H1 (cell line): ENCODE data around the gene RPUSD1. TPM values are rescaled to one million over a fixed set of nuclear protein-coding genes. Genes with fewer than 3 reads are reported as not detected.
A peak's percentile ranks its signal among the peaks of the same experiment; 100 is the strongest.

Source experiments
- CTCF ChIA-PET: fragments of 300-600 bp; sonication (Branson Sonifier 250); formaldehyde crosslinking; loops from one replicate; lab custom pipeline; 2021; ENCODE audit not compliant: partially characterized antibody; lab: Charles Lee
- POLR2A ChIA-PET: fragments of 300-600 bp; sonication (Branson Sonifier 250); formaldehyde crosslinking; loops from one replicate; lab custom pipeline; 2021; ENCODE audit warnings: inconsistent platforms; ENCODE audit not compliant: partially characterized antibody; lab: Charles Lee
- DNase-seq, 2 experiments: peaks; one replicate each; pipeline versions ENCODE4 v3.0.0 to v3.0.0-alpha.2; 2010 to 2022; ENCODE audit warnings: low spot score in 2 of 2, low read depth in 1 of 2, mixed read lengths in 1 of 2
- FAIRE-seq: peaks from 2 replicates; lab custom pipeline; 2011; peaks lifted over from hg19 to GRCh38; lab: Jason Lieb, UNC
- H2AFZ ChIP-seq: 2 replicates; pipeline ENCODE4 v1.8.1; 2012; ENCODE audit warnings: low read length, inconsistent platforms
- H2AK5ac ChIP-seq: 2 replicates; pipeline ENCODE4 v1.6.1; 2013; ENCODE audit warnings: low read depth, low read length
- H2BK120ac ChIP-seq: replicated peaks from 2 replicates; pipeline ENCODE3; 2013; ENCODE audit warnings: low read depth, low read length, inconsistent platforms
- H2BK12ac ChIP-seq: 2 replicates; pipeline ENCODE4 v1.6.1; 2013; ENCODE audit warnings: low read depth, low read length
- H2BK15ac ChIP-seq: 2 replicates; pipeline ENCODE4 v1.6.1; 2013; ENCODE audit warnings: low read length
- H2BK20ac ChIP-seq: 2 replicates; pipeline ENCODE4 v1.6.1; 2013; ENCODE audit warnings: low read length
- H2BK5ac ChIP-seq: 2 replicates; pipeline ENCODE4 v1.6.1; 2013; ENCODE audit warnings: low read depth, low read length
- H3K14ac ChIP-seq: 2 replicates; pipeline ENCODE4 v1.6.1; 2013; ENCODE audit warnings: inconsistent platforms; ENCODE audit not compliant: insufficient read length
- H3K18ac ChIP-seq: 2 replicates; pipeline ENCODE4 v1.6.1; 2013; ENCODE audit warnings: low read length; ENCODE audit errors: extremely low read depth
- H3K23ac ChIP-seq: 2 replicates; pipeline ENCODE4 v1.6.1; 2013; ENCODE audit warnings: inconsistent platforms; ENCODE audit not compliant: insufficient read length
- H3K23me2 ChIP-seq: 2 replicates; pipeline ENCODE4 v1.6.1; 2013; ENCODE audit warnings: low read depth, low read length
- H3K27ac ChIP-seq: 2 replicates; pipeline ENCODE4 v1.6.1; 2011; ENCODE audit warnings: low read depth, low read length, inconsistent platforms
- H3K27me3 ChIP-seq, 4 experiments: replicated peaks in 1 of 4; 1 replicate in 1 of 4; 2 replicates in 3 of 4; pipeline versions ENCODE4 v1.6.1 to v1.8.1; 2011 to 2013; ENCODE audit warnings: low read length in 3 of 4, mild to moderate bottlenecking in 3 of 4, inconsistent platforms in 2 of 4, mixed read lengths in 2 of 4, moderate library complexity in 1 of 4; ENCODE audit not compliant: control insufficient read depth in 3 of 4, insufficient read depth in 3 of 4; ENCODE audit errors: extremely low read depth in 1 of 4
- H3K36me3 ChIP-seq, 4 experiments: 2 replicates each; pipeline versions ENCODE4 v1.6.1 to v1.8.1; 2011 to 2013; ENCODE audit warnings: mild to moderate bottlenecking in 4 of 4, low read length in 3 of 4, moderate library complexity in 2 of 4, control low read depth in 1 of 4, inconsistent platforms in 1 of 4; ENCODE audit not compliant: insufficient read depth in 4 of 4, control insufficient read depth in 2 of 4
- H3K4ac ChIP-seq: replicated peaks from 2 replicates; pipeline ENCODE3; 2013; ENCODE audit warnings: low read length, low read depth, mixed read lengths, inconsistent platforms; ENCODE audit not compliant: insufficient read length
- H3K4me1 ChIP-seq, 4 experiments: replicated peaks in 1 of 4; 1 replicate in 1 of 4; 2 replicates in 3 of 4; pipeline versions ENCODE4 v1.6.1 to v1.8.1; 2011 to 2013; ENCODE audit warnings: low read length in 3 of 4, inconsistent platforms in 2 of 4, mixed read lengths in 1 of 4; ENCODE audit not compliant: insufficient read depth in 4 of 4, control insufficient read depth in 3 of 4
- H3K4me2 ChIP-seq, 2 experiments: 2 replicates each; pipeline versions ENCODE4 v1.6.1 to v1.8.1; 2011 to 2013; ENCODE audit warnings: low read depth in 2 of 2, low read length in 2 of 2, control low read depth in 1 of 2, inconsistent platforms in 1 of 2, mild to moderate bottlenecking in 1 of 2; ENCODE audit not compliant: insufficient read depth in 1 of 2
- H3K4me3 ChIP-seq, 4 experiments: fragments of 200-600, 300-600 bp in 1 of 4; sonication (generic), shearing (Covaris generic), sonication (Bioruptor Twin) in 1 of 4; 2 replicates each; pipeline versions ENCODE4 v1.5.1 to v1.8.1; 2011 to 2016; ENCODE audit warnings: low read length in 4 of 4, low read depth in 3 of 4, control low read depth in 2 of 4, inconsistent platforms in 2 of 4, mild to moderate bottlenecking in 2 of 4, mixed read lengths in 1 of 4, moderate library complexity in 1 of 4; ENCODE audit not compliant: insufficient read depth in 2 of 4; ENCODE audit errors: extremely low read depth in 1 of 4
- H3K56ac ChIP-seq: replicated peaks from 2 replicates; pipeline ENCODE3; 2013; ENCODE audit warnings: low read depth, mild to moderate bottlenecking, mixed read lengths, low read length, inconsistent platforms; ENCODE audit not compliant: insufficient read length
- H3K79me1 ChIP-seq: 2 replicates; pipeline ENCODE4 v1.6.1; 2013; ENCODE audit warnings: low read depth, low read length, control low read depth
- H3K79me2 ChIP-seq, 2 experiments: 2 replicates each; pipeline versions ENCODE4 v1.6.1 to v1.8.1; 2012 to 2013; ENCODE audit warnings: low read length in 2 of 2, mild to moderate bottlenecking in 2 of 2, inconsistent platforms in 1 of 2; ENCODE audit not compliant: insufficient read depth in 2 of 2, control insufficient read depth in 1 of 2
- H3K9ac ChIP-seq, 4 experiments: replicated peaks in 1 of 4; 1 replicate in 1 of 4; 2 replicates in 3 of 4; pipeline versions ENCODE4 v1.6.1 to v1.8.1; 2011 to 2013; ENCODE audit warnings: low read depth in 3 of 4, low read length in 3 of 4, control low read depth in 2 of 4, mild to moderate bottlenecking in 2 of 4, moderate library complexity in 2 of 4, inconsistent platforms in 1 of 4; ENCODE audit errors: extremely low read depth in 1 of 4
- H3K9me3 ChIP-seq, 2 experiments: 2 replicates each; pipeline versions ENCODE4 v1.6.1 to v1.8.1; 2012 to 2013; ENCODE audit warnings: mild to moderate bottlenecking in 2 of 2, moderate library complexity in 2 of 2, control low read depth in 1 of 2, inconsistent platforms in 1 of 2, low read depth in 1 of 2, low read length in 1 of 2, mixed read lengths in 1 of 2; ENCODE audit not compliant: insufficient read depth in 2 of 2
- H4K20me1 ChIP-seq, 2 experiments: replicated peaks in 1 of 2; 2 replicates each; pipeline versions ENCODE3 to v1.8.1; 2011 to 2013; ENCODE audit warnings: inconsistent platforms in 2 of 2, low read length in 2 of 2, mild to moderate bottlenecking in 1 of 2; ENCODE audit not compliant: insufficient read depth in 2 of 2, control insufficient read depth in 1 of 2
- H4K5ac ChIP-seq: 2 replicates; pipeline ENCODE4 v1.6.1; 2013; ENCODE audit warnings: low read length, low read depth, mixed read lengths, inconsistent platforms; ENCODE audit not compliant: insufficient read length
- H4K8ac ChIP-seq: 2 replicates; pipeline ENCODE4 v1.8.0; 2013; ENCODE audit warnings: mild to moderate bottlenecking, moderate library complexity, low read length, inconsistent platforms; ENCODE audit not compliant: insufficient read depth; ENCODE audit errors: extremely low read depth
- H4K91ac ChIP-seq: replicated peaks from 2 replicates; pipeline ENCODE3; 2013; ENCODE audit warnings: low read length, mixed read lengths, inconsistent platforms; ENCODE audit not compliant: insufficient read length
- CBX8 ChIP-seq: fragments of 300-800, 300-1000 bp; sonication (generic); IDR thresholded peaks from 2 replicates; pipeline ENCODE4 v1.7.1; 2016; ENCODE audit warnings: low read depth, low read length, borderline replicate concordance
- GABPA ChIP-seq: IDR thresholded peaks from 2 replicates; pipeline ENCODE4 v1.6.1; 2011; ENCODE audit warnings: mild to moderate bottlenecking, low read length, moderate library complexity, borderline replicate concordance; ENCODE audit not compliant: insufficient read depth
- RAD21 ChIP-seq, 2 experiments: IDR thresholded peaks in 1 of 2; conservative IDR thresholded peaks in 1 of 2; 2 replicates each; pipeline ENCODE4 v1.6.1; 2011; ENCODE audit warnings: low read depth in 2 of 2, low read length in 2 of 2, improper control_type of control experiment in 1 of 2, inconsistent platforms in 1 of 2, mild to moderate bottlenecking in 1 of 2, moderate library complexity in 1 of 2
- RXRA ChIP-seq: IDR thresholded peaks from 2 replicates; pipeline ENCODE4 v1.6.1; 2011; ENCODE audit warnings: low read depth, mild to moderate bottlenecking, low read length, moderate library complexity; ENCODE audit not compliant: insufficient read depth
- SIN3A ChIP-seq, 2 experiments: IDR thresholded peaks in 1 of 2; conservative IDR thresholded peaks in 1 of 2; 2 replicates each; pipeline ENCODE4 v1.6.1; 2011 to 2012; ENCODE audit warnings: low read length in 2 of 2, improper control_type of control experiment in 1 of 2, low read depth in 1 of 2, mild to moderate bottlenecking in 1 of 2
- TCF12 ChIP-seq: IDR thresholded peaks from 2 replicates; pipeline ENCODE4 v1.6.1; 2011; ENCODE audit warnings: low read depth, mild to moderate bottlenecking, low read length
- WGBS, 2 experiments: shearing (Covaris generic) in 1 of 2; methylation state at CpG; one replicate each; pipeline versions ENCODE4 v1.1.6 to v1.1.7; 2013 to 2015; ENCODE audit warnings: low lambda C conversion rate in 2 of 2, mixed read lengths in 2 of 2, inconsistent platforms in 1 of 2, low coverage in 1 of 2, missing lambda C conversion rate in 1 of 2; ENCODE audit not compliant: insufficient replicate concordance in 2 of 2, insufficient coverage in 1 of 2, insufficient read length in 1 of 2; ENCODE audit errors: extremely low coverage in 1 of 2, missing lambda C conversion rate in 1 of 2; 5-methylcytosine and 5-hydroxymethylcytosine counted together
- polyA plus RNA-seq, 7 experiments: library from polyadenylated mRNA; depleted of rRNA in 3 of 7; stranded (reverse) in 5 of 7; unstranded in 2 of 7; fragments of >200 nt in 5 of 7; fragments of 200-250 nt in 2 of 7; gene quantifications; 1 replicate in 5 of 7; 2 replicates in 1 of 7; 4 replicates in 1 of 7; pipeline versions ENCODE4 v1.2.1 to v1.2.3, GENCODE V29; 2011 to 2013; ENCODE audit warnings: missing spikeins in 2 of 7, mixed read lengths in 2 of 7
- total RNA-seq: library from RNA; stranded (reverse); fragmentation: NEBNext Ultra II Directional; extraction: Animal tissue kit (Norgen Biotek cat#: 25700); gene quantifications from 2 replicates; pipeline ENCODE4 v1.2.1, GENCODE V29; 2021
- TF ChIP-seq, protein P1 (sequence below): IDR thresholded peaks from 2 replicates; pipeline ENCODE4 v1.6.1; 2012; ENCODE audit warnings: inconsistent platforms

Gene RPUSD1
- total and polyA plus RNA-seq, 2 of the 8 experiments (the other 6 are each of a cell fraction or from before 2014, with no cell fraction given), result 32.2 to 61.8 TPM

DNA sequence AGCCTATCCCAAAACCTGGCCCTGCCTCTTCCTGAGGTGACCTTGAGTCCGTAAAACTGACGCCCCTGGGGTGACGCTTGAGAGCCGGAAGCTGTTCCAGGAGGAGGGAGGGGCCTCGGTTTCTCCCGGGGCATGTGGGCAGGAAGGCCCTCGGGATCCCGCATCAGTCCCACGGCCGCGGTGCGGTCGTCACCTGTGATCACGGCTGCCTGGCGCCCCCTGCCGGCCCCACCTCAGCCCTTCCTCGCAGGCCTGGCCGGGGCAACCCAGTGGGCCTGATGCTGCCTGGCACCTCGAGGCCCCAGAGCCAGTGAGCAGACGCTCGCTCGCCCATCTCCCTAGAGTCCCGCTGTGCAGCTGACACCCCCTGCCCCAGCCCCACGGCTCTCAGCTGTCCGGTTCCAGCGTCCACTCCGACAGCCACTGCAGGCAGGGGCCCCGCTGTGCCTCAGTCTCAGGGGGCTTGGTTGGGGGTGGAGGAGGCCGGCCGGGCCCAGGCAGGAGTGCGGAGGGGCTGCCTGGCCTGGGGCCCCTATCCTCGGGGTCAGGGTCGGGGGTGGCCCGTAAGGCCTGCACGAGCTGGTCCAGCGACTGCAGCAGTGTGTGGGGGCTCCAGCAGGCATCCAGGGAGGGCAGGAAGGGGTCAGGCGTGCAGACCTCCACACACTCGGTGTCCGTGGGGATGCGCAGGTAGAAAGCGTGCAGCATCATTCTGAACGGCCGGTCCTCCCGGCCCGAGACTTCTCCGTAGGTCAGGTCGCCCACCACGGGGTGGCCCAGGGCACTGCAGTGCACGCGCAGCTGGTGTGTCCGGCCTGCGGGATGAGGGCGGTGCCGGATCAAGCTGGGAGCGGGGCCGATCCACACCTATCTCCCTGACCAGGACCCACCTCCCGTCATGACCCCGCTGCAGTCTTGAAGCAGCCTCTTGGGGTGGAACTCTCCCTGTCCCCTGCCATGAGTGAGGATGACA is 2.3 kb downstream of the RPUSD1 start:
- H3K4me2 ChIP-seq, result no peak overlapping the region
- H3K27me3 ChIP-seq, result no peaks in the 10 kb centered on the region; a peak in 1 of 7 replicates
- peaks cover 4 to 21% of the 10 kb centered on the region in 2 experiments for H4K20me1 ChIP-seq
- ChIA-PET CTCF (interaction anchor here (1.0 to 13.7 kb wide), 25 partner anchors 9 to 669 kb away, joined by 3 to 424 read pairs (median 5); partner anchors contain the start of genes ANTKMT, CCDC78, CIAO3 and GNG13), POLR2A (interaction anchor here (1.0 to 4.4 kb wide), 18 partner anchors 9 to 90 kb away, joined by 3 to 24 read pairs (median 6); partner anchors contain the start of genes ANTKMT, CIAO3, GNG13 and METRN)
- no peak overlapping the region for H3K9ac ChIP-seq
- peak overlapping the region; percentile 77; the same call in 1 of the 2 replicates for H4K8ac ChIP-seq
- peaks cover 9% of the 10 kb centered on the region; the same call in 1 of the 2 replicates for H3K23me2 ChIP-seq
- H2BK20ac ChIP-seq, result no peak overlapping the region
- no peak overlapping the region for H3K4me3 ChIP-seq
- no peak overlapping the region for H2AFZ ChIP-seq
- H3K36me3 ChIP-seq, result peaks cover 0 to 13% (median 6%) of the 10 kb centered on the region in 4 experiments; a peak in 3 of 8 replicates
- DNase-seq (peak; percentile 56 to 97), FAIRE-seq (no peak)
- H2BK5ac ChIP-seq, result peak overlapping the region; percentile 60; the same call in 1 of the 2 replicates
- H2BK15ac ChIP-seq, result no peak overlapping the region
- H4K5ac ChIP-seq, result no peak overlapping the region
- H4K91ac ChIP-seq, result no peak overlapping the region
- H2BK120ac ChIP-seq, result no peak overlapping the region
- H2BK12ac ChIP-seq, result no peak overlapping the region
- no peak overlapping the region for H2AK5ac ChIP-seq
- H3K79me2 ChIP-seq, result peaks cover 0 to 16% of the 10 kb centered on the region in 2 experiments; a peak in 1 of 4 replicates
- H3K14ac ChIP-seq, result no peak overlapping the region
- no peak overlapping the region for H3K4ac ChIP-seq
- WGBS, 2 experiments, result 77% methylated on average over 46 of the region's 58 CpGs; no CpG with 5 or more reads in 1 of the 2 experiments
- H3K23ac ChIP-seq, result no peak overlapping the region
- H3K18ac ChIP-seq, result no peak overlapping the region
- no peak overlapping the region for H3K56ac ChIP-seq
- H3K27ac ChIP-seq, result peak overlapping the region; percentile 31; the same call in 1 of the 2 replicates
- peaks cover 0 to 14% (median 6%) of the 10 kb centered on the region in 4 experiments; a peak in 4 of 7 replicates for H3K4me1 ChIP-seq
- H3K9me3 ChIP-seq, result no peaks in the 10 kb centered on the region
- H3K79me1 ChIP-seq, result peaks cover 2% of the 10 kb centered on the region; the same call in 1 of the 2 replicates
- TF ChIP-seq TCF12 (peak; percentile 54; the same call in 1 of the 2 replicates), RXRA (no peak), GABPA (peak; percentile 83), RAD21 (IDR thresholded peaks at IDR 0.05 in 1 of 2, conservative IDR thresholded peaks at IDR 0.05 in 1 of 2; ENCODE audit: low read depth in 2 of 2, low read length in 2 of 2) (peak; percentile 86 to 91), CBX8 (no peak), SIN3A (conservative IDR thresholded peaks at IDR 0.05 in 1 of 2, IDR thresholded peaks at IDR 0.05 in 1 of 2; ENCODE audit: low read depth in 1 of 2, low read length in 2 of 2) (0 out of 4 replicates have a peak, but pooled peaks of 1 of the 2 experiments have one; percentile 46)
- TF ChIP-seq, protein P1, sequence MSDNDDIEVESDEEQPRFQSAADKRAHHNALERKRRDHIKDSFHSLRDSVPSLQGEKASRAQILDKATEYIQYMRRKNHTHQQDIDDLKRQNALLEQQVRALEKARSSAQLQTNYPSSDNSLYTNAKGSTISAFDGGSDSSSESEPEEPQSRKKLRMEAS, result peak; percentile 64
